H9 (cell line): ENCODE measurements around the gene GRID1. TPM values are rescaled to one million over a fixed set of nuclear protein-coding genes. Genes with fewer than 3 reads are reported as not detected.

Experiments
- DNase-seq: peaks from one replicate; pipeline ENCODE4 v3.0.0-alpha.2; 2017
- H2AFZ ChIP-seq: one replicate; pipeline ENCODE4 v1.6.1; 2013; ENCODE audit warnings: mild to moderate bottlenecking, low read length, control low read depth, moderate library complexity
- H2AK5ac ChIP-seq: 2 replicates; pipeline ENCODE4 v1.6.1; 2013; ENCODE audit warnings: low read length, control low read depth, mixed read lengths; ENCODE audit not compliant: insufficient read length
- H2BK120ac ChIP-seq: one replicate; pipeline ENCODE4 v1.6.1; 2013; ENCODE audit warnings: low read depth, mild to moderate bottlenecking, low read length, control low read depth, inconsistent platforms; ENCODE audit not compliant: poor library complexity, severe bottlenecking
- H2BK12ac ChIP-seq: 2 replicates; pipeline ENCODE4 v1.6.1; 2013; ENCODE audit warnings: low read length, control low read depth, mixed read lengths, low read depth; ENCODE audit not compliant: insufficient read length
- H2BK15ac ChIP-seq: 2 replicates; pipeline ENCODE4 v1.6.1; 2013; ENCODE audit warnings: low read depth, low read length, control low read depth
- H2BK20ac ChIP-seq: one replicate; pipeline ENCODE4 v1.6.1; 2013; ENCODE audit warnings: low read depth, mild to moderate bottlenecking, low read length, control low read depth, inconsistent platforms; ENCODE audit not compliant: poor library complexity, severe bottlenecking
- H2BK5ac ChIP-seq: 2 replicates; pipeline ENCODE4 v1.6.1; 2013; ENCODE audit warnings: low read length, control low read depth, mixed read lengths; ENCODE audit not compliant: insufficient read length
- H3K14ac ChIP-seq: 2 replicates; pipeline ENCODE4 v1.6.1; 2013; ENCODE audit warnings: low read length, control low read depth; ENCODE audit not compliant: insufficient read depth
- H3K18ac ChIP-seq: 2 replicates; pipeline ENCODE4 v1.6.1; 2013; ENCODE audit warnings: low read depth, mild to moderate bottlenecking, mixed read lengths, low read length, control low read depth; ENCODE audit not compliant: insufficient read length
- H3K23ac ChIP-seq: 2 replicates; pipeline ENCODE4 v1.6.1; 2013; ENCODE audit warnings: low read length, control low read depth, mixed read lengths, low read depth; ENCODE audit not compliant: insufficient read length
- H3K23me2 ChIP-seq: 2 replicates; pipeline ENCODE4 v1.6.1; 2013; ENCODE audit warnings: low read depth, mild to moderate bottlenecking, mixed read lengths, low read length, control low read depth; ENCODE audit not compliant: insufficient read length, poor library complexity, severe bottlenecking
- H3K27ac ChIP-seq: 2 replicates; pipeline ENCODE4 v1.5.1; 2013; ENCODE audit warnings: low read length, control low read depth, mixed read lengths, low read depth; ENCODE audit not compliant: insufficient read length
- H3K27me3 ChIP-seq: 2 replicates; pipeline ENCODE4 v1.6.1; 2013; ENCODE audit warnings: low read length, control low read depth, inconsistent platforms; ENCODE audit not compliant: insufficient read depth
- H3K4ac ChIP-seq: 2 replicates; pipeline ENCODE4 v1.6.1; 2013; ENCODE audit warnings: low read depth, mild to moderate bottlenecking, control low read depth, inconsistent platforms, low read length, moderate library complexity
- H3K4me1 ChIP-seq: 2 replicates; pipeline ENCODE4 v1.6.1; 2013; ENCODE audit warnings: low read length, control low read depth, inconsistent platforms; ENCODE audit not compliant: insufficient read depth
- H3K4me2 ChIP-seq: 2 replicates; pipeline ENCODE4 v1.6.1; 2013; ENCODE audit warnings: low read length, control low read depth, mixed read lengths; ENCODE audit not compliant: insufficient read length, insufficient read depth
- H3K56ac ChIP-seq: 2 replicates; pipeline ENCODE4 v1.6.1; 2013; ENCODE audit warnings: low read depth, mild to moderate bottlenecking, mixed read lengths, low read length, control low read depth; ENCODE audit not compliant: insufficient read length
- H3K79me1 ChIP-seq: 2 replicates; pipeline ENCODE4 v1.6.1; 2013; ENCODE audit warnings: low read depth, mild to moderate bottlenecking, moderate library complexity, low read length, control low read depth, inconsistent platforms; ENCODE audit not compliant: insufficient read depth, poor library complexity, severe bottlenecking
- H3K79me2 ChIP-seq: 2 replicates; pipeline ENCODE4 v1.6.1; 2013; ENCODE audit warnings: low read length, control low read depth, inconsistent platforms; ENCODE audit not compliant: insufficient read depth
- H3K9ac ChIP-seq: 2 replicates; pipeline ENCODE4 v1.6.1; 2013; ENCODE audit warnings: low read length, control low read depth, mixed read lengths; ENCODE audit not compliant: insufficient read length; ENCODE audit errors: extremely low read depth
- H3K9me3 ChIP-seq: one replicate; pipeline ENCODE4 v1.6.1; 2013; ENCODE audit warnings: low read depth, low read length, inconsistent platforms; ENCODE audit not compliant: control insufficient read depth
- H3T11ph ChIP-seq: one replicate; pipeline ENCODE4 v1.6.1; 2013; ENCODE audit warnings: mild to moderate bottlenecking, low read length, control low read depth, inconsistent platforms
- H4K20me1 ChIP-seq: one replicate; pipeline ENCODE4 v1.6.1; 2013; ENCODE audit not compliant: control insufficient read depth, insufficient read length, insufficient read depth
- H4K5ac ChIP-seq: 2 replicates; pipeline ENCODE4 v1.6.1; 2013; ENCODE audit warnings: low read depth, mild to moderate bottlenecking, mixed read lengths, low read length, control low read depth; ENCODE audit not compliant: insufficient read length
- H4K8ac ChIP-seq: replicated peaks from 2 replicates; pipeline ENCODE4 v1.6.1; 2013; ENCODE audit warnings: low read length, control low read depth, mixed read lengths, low read depth; ENCODE audit not compliant: insufficient read length
- H4K91ac ChIP-seq: 2 replicates; pipeline ENCODE4 v1.6.1; 2013; ENCODE audit warnings: low read depth, mild to moderate bottlenecking, moderate library complexity, mixed read lengths, low read length, control low read depth; ENCODE audit not compliant: insufficient read length
- H3K27ac Mint-ChIP-seq, 3 experiments: 2 replicates in 2 of 3; 3 replicates in 1 of 3; pipeline ENCODE4 v1.8.0; 2020 to 2021; ENCODE audit warnings: mixed read lengths in 3 of 3, mild to moderate bottlenecking in 1 of 3, moderate library complexity in 1 of 3
- H3K27me3 Mint-ChIP-seq: 2 replicates; pipeline ENCODE4 v1.8.0; 2021; ENCODE audit warnings: low read depth, mild to moderate bottlenecking, moderate library complexity, mixed read lengths
- H3K36me3 Mint-ChIP-seq, 3 experiments: 2 replicates in 2 of 3; 3 replicates in 1 of 3; pipeline ENCODE4 v1.8.0; 2020 to 2021; ENCODE audit warnings: low read depth in 3 of 3, mixed read lengths in 3 of 3; ENCODE audit not compliant: insufficient read depth in 1 of 3
- H3K4me1 Mint-ChIP-seq, 2 experiments: 2 replicates each; pipeline ENCODE4 v1.8.0; 2020; ENCODE audit warnings: mixed read lengths in 2 of 2
- H3K4me3 Mint-ChIP-seq, 2 experiments: 2 replicates in 1 of 2; 3 replicates in 1 of 2; pipeline ENCODE4 v1.8.0; 2020 to 2021; ENCODE audit warnings: mild to moderate bottlenecking in 2 of 2, mixed read lengths in 2 of 2, moderate library complexity in 1 of 2
- H3K9me3 Mint-ChIP-seq, 2 experiments: 2 replicates in 1 of 2; 3 replicates in 1 of 2; pipeline ENCODE4 v1.8.0; 2020; ENCODE audit warnings: mild to moderate bottlenecking in 2 of 2, mixed read lengths in 2 of 2, moderate library complexity in 1 of 2
- CTCF ChIP-seq: fragments of 200-600 bp; sonication (generic); conservative IDR thresholded peaks from 3 replicates; pipeline ENCODE4 v1.8.0; 2021; ENCODE audit warnings: antibody characterized with exemption, mild to moderate bottlenecking
- WGBS: extraction: QIAGEN DNeasy Blood & Tissue Kit; methylation state at CpG from one replicate; pipeline ENCODE4 v1.1.7; 2013; ENCODE audit warnings: missing lambda C conversion rate, low lambda C conversion rate, mixed read lengths; ENCODE audit not compliant: insufficient read length; ENCODE audit errors: extremely low coverage; 5-methylcytosine and 5-hydroxymethylcytosine counted together
- total RNA-seq: library from RNA; stranded (reverse); gene quantifications from 2 replicates; pipeline ENCODE4 v1.2.1, GENCODE V29; 2021

The GRID1 gene
- total RNA-seq, 1 experiment from 2014 or later, result 0.35 TPM

GRCh38 chr10:85831422-85831821 is 535.2 kb downstream of the GRID1 start:
- no peak for TF ChIP-seq CTCF
- WGBS, result no CpG with 5 or more reads among the region's 3 CpGs
- no peaks in the 10 kb centered on the region for H3K79me1 ChIP-seq
- no peak for DNase-seq
- no peak overlapping the region for H2BK15ac ChIP-seq
- H3K9me3 ChIP-seq, result no peaks in the 10 kb centered on the region
- no peak overlapping the region for H3K56ac ChIP-seq
- H3K4me1 ChIP-seq, result no peaks in the 10 kb centered on the region
- no peak overlapping the region for H2AK5ac ChIP-seq
- H2BK12ac ChIP-seq, result no peak overlapping the region
- Mint-ChIP-seq H3K36me3 (no peaks in the 10 kb centered on the region; a peak in 3 of 7 replicates), H3K27me3 (peaks cover 3% of the 10 kb centered on the region; the same call in 1 of the 2 replicates), H3K4me3 (no peak overlapping the region), H3K27ac (no peak overlapping the region), H3K9me3 (peaks cover 0 to 12% of the 10 kb centered on the region in 2 experiments; a peak in 2 of 5 replicates), H3K4me1 (no peaks in the 10 kb centered on the region)
- H3K23me2 ChIP-seq, result no peaks in the 10 kb centered on the region
- no peak overlapping the region for H3K27ac ChIP-seq
- H2BK20ac ChIP-seq, result no peak overlapping the region
- no peak overlapping the region for H4K91ac ChIP-seq
- H3K9ac ChIP-seq, result no peak overlapping the region
- no peak overlapping the region for H2BK120ac ChIP-seq
- no peak overlapping the region for H4K8ac ChIP-seq
- no peak overlapping the region for H2BK5ac ChIP-seq
- no peak overlapping the region for H3K14ac ChIP-seq
- H3K23ac ChIP-seq, result no peak overlapping the region
- H3K4ac ChIP-seq, result no peak overlapping the region
- H2AFZ ChIP-seq, result no peak overlapping the region
- no peaks in the 10 kb centered on the region for H3K79me2 ChIP-seq
- H4K5ac ChIP-seq, result no peak overlapping the region
- H3K18ac ChIP-seq, result no peak overlapping the region
- no peak overlapping the region for H3T11ph ChIP-seq
- H3K4me2 ChIP-seq, result no peak overlapping the region
- no peaks in the 10 kb centered on the region for H4K20me1 ChIP-seq
- no peaks in the 10 kb centered on the region for H3K27me3 ChIP-seq
